GM19193 (cell line): ENCODE data around the gene CACHD1.

ENCODE experiments used
- POLR2A ChIP-seq: IDR thresholded peaks from 4 replicates; pipeline ENCODE4 v1.6.1; 2011; ENCODE audit not compliant: insufficient read depth, insufficient read length; ENCODE audit errors: extremely low read depth

The CACHD1 gene

GRCh38 chr1:64570267-64570855 lies 100.4 kb downstream of the CACHD1 start:
- no peak for TF ChIP-seq POLR2A

- no peak for TF ChIP-seq POLR2A
Observed at GRCh38 chr1:64572222-64572900, 102.4 kb downstream of the CACHD1 start.

GRCh38 chr1:64574301-64574700 lies 104.4 kb downstream of the CACHD1 start:
- no peak for TF ChIP-seq POLR2A

GRCh38 chr1:64575881-64576676 lies 106.2 kb downstream of the CACHD1 start:
- TF ChIP-seq POLR2A: no peak

GRCh38 chr1:64578270-64578973 lies 108.5 kb downstream of the CACHD1 start:
- TF ChIP-seq POLR2A: no peak

GRCh38 chr1:64579767-64580166 lies 109.8 kb downstream of the CACHD1 start:
- no peak for TF ChIP-seq POLR2A

GRCh38 chr1:64581135-64581842 lies 111.4 kb downstream of the CACHD1 start:
- TF ChIP-seq POLR2A: no peak

GRCh38 chr1:64581843-64582185 lies 111.9 kb downstream of the CACHD1 start:
- no peak for TF ChIP-seq POLR2A

GRCh38 chr1:64584479-64584878 lies 114.5 kb downstream of the CACHD1 start:
- no peak for TF ChIP-seq POLR2A

- no peak for TF ChIP-seq POLR2A
Observed at GRCh38 chr1:64588876-64589275, 118.9 kb downstream of the CACHD1 start.

GRCh38 chr1:64590316-64590715 lies 120.4 kb downstream of the CACHD1 start:
- TF ChIP-seq POLR2A: no peak

- no peak for TF ChIP-seq POLR2A
Observed at GRCh38 chr1:64594446-64594845, 124.5 kb downstream of the CACHD1 start.

GRCh38 chr1:64595871-64596515 lies 126.1 kb downstream of the CACHD1 start:
- no peak for TF ChIP-seq POLR2A

- no peak for TF ChIP-seq POLR2A
Observed at GRCh38 chr1:64597113-64597512, 127.2 kb downstream of the CACHD1 start.
